H1 (cell line): Measurements from ENCODE around the gene PIK3R1. TPM values are rescaled to one million over a fixed set of nuclear protein-coding genes. Genes with fewer than 3 reads are reported as not detected.

ENCODE experiments used
- CTCF ChIA-PET: fragments of 300-600 bp; sonication (Branson Sonifier 250); formaldehyde crosslinking; loops from one replicate; lab custom pipeline; 2021; ENCODE audit not compliant: partially characterized antibody; lab: Charles Lee
- POLR2A ChIA-PET: fragments of 300-600 bp; sonication (Branson Sonifier 250); formaldehyde crosslinking; loops from one replicate; lab custom pipeline; 2021; ENCODE audit warnings: inconsistent platforms; ENCODE audit not compliant: partially characterized antibody; lab: Charles Lee
- DNase-seq, 2 experiments: peaks; one replicate each; pipeline versions ENCODE4 v3.0.0 to v3.0.0-alpha.2; 2010 to 2022; ENCODE audit warnings: low spot score in 2 of 2, low read depth in 1 of 2, mixed read lengths in 1 of 2
- FAIRE-seq: peaks from 2 replicates; lab custom pipeline; 2011; peaks lifted over from hg19 to GRCh38; lab: Jason Lieb, UNC
- H2AFZ ChIP-seq: 2 replicates; pipeline ENCODE4 v1.8.1; 2012; ENCODE audit warnings: low read length, inconsistent platforms
- H2AK5ac ChIP-seq: 2 replicates; pipeline ENCODE4 v1.6.1; 2013; ENCODE audit warnings: low read depth, low read length
- H2BK120ac ChIP-seq: replicated peaks from 2 replicates; pipeline ENCODE3; 2013; ENCODE audit warnings: low read depth, low read length, inconsistent platforms
- H2BK12ac ChIP-seq: 2 replicates; pipeline ENCODE4 v1.6.1; 2013; ENCODE audit warnings: low read depth, low read length
- H2BK15ac ChIP-seq: 2 replicates; pipeline ENCODE4 v1.6.1; 2013; ENCODE audit warnings: low read length
- H2BK20ac ChIP-seq: 2 replicates; pipeline ENCODE4 v1.6.1; 2013; ENCODE audit warnings: low read length
- H2BK5ac ChIP-seq: 2 replicates; pipeline ENCODE4 v1.6.1; 2013; ENCODE audit warnings: low read depth, low read length
- H3K14ac ChIP-seq: 2 replicates; pipeline ENCODE4 v1.6.1; 2013; ENCODE audit warnings: inconsistent platforms; ENCODE audit not compliant: insufficient read length
- H3K18ac ChIP-seq: 2 replicates; pipeline ENCODE4 v1.6.1; 2013; ENCODE audit warnings: low read length; ENCODE audit errors: extremely low read depth
- H3K23ac ChIP-seq: 2 replicates; pipeline ENCODE4 v1.6.1; 2013; ENCODE audit warnings: inconsistent platforms; ENCODE audit not compliant: insufficient read length
- H3K23me2 ChIP-seq: 2 replicates; pipeline ENCODE4 v1.6.1; 2013; ENCODE audit warnings: low read depth, low read length
- H3K27ac ChIP-seq: 2 replicates; pipeline ENCODE4 v1.6.1; 2011; ENCODE audit warnings: low read depth, low read length, inconsistent platforms
- H3K27me3 ChIP-seq, 4 experiments: replicated peaks in 1 of 4; 1 replicate in 1 of 4; 2 replicates in 3 of 4; pipeline versions ENCODE4 v1.6.1 to v1.8.1; 2011 to 2013; ENCODE audit warnings: low read length in 3 of 4, mild to moderate bottlenecking in 3 of 4, inconsistent platforms in 2 of 4, mixed read lengths in 2 of 4, moderate library complexity in 1 of 4; ENCODE audit not compliant: control insufficient read depth in 3 of 4, insufficient read depth in 3 of 4; ENCODE audit errors: extremely low read depth in 1 of 4
- H3K36me3 ChIP-seq, 4 experiments: 2 replicates each; pipeline versions ENCODE4 v1.6.1 to v1.8.1; 2011 to 2013; ENCODE audit warnings: mild to moderate bottlenecking in 4 of 4, low read length in 3 of 4, moderate library complexity in 2 of 4, control low read depth in 1 of 4, inconsistent platforms in 1 of 4; ENCODE audit not compliant: insufficient read depth in 4 of 4, control insufficient read depth in 2 of 4
- H3K4ac ChIP-seq: replicated peaks from 2 replicates; pipeline ENCODE3; 2013; ENCODE audit warnings: low read length, low read depth, mixed read lengths, inconsistent platforms; ENCODE audit not compliant: insufficient read length
- H3K4me1 ChIP-seq, 4 experiments: replicated peaks in 1 of 4; 1 replicate in 1 of 4; 2 replicates in 3 of 4; pipeline versions ENCODE4 v1.6.1 to v1.8.1; 2011 to 2013; ENCODE audit warnings: low read length in 3 of 4, inconsistent platforms in 2 of 4, mixed read lengths in 1 of 4; ENCODE audit not compliant: insufficient read depth in 4 of 4, control insufficient read depth in 3 of 4
- H3K4me2 ChIP-seq, 2 experiments: 2 replicates each; pipeline versions ENCODE4 v1.6.1 to v1.8.1; 2011 to 2013; ENCODE audit warnings: low read depth in 2 of 2, low read length in 2 of 2, control low read depth in 1 of 2, inconsistent platforms in 1 of 2, mild to moderate bottlenecking in 1 of 2; ENCODE audit not compliant: insufficient read depth in 1 of 2
- H3K4me3 ChIP-seq, 4 experiments: fragments of 200-600, 300-600 bp in 1 of 4; sonication (generic), shearing (Covaris generic), sonication (Bioruptor Twin) in 1 of 4; 2 replicates each; pipeline versions ENCODE4 v1.5.1 to v1.8.1; 2011 to 2016; ENCODE audit warnings: low read length in 4 of 4, low read depth in 3 of 4, control low read depth in 2 of 4, inconsistent platforms in 2 of 4, mild to moderate bottlenecking in 2 of 4, mixed read lengths in 1 of 4, moderate library complexity in 1 of 4; ENCODE audit not compliant: insufficient read depth in 2 of 4; ENCODE audit errors: extremely low read depth in 1 of 4
- H3K56ac ChIP-seq: replicated peaks from 2 replicates; pipeline ENCODE3; 2013; ENCODE audit warnings: low read depth, mild to moderate bottlenecking, mixed read lengths, low read length, inconsistent platforms; ENCODE audit not compliant: insufficient read length
- H3K79me1 ChIP-seq: 2 replicates; pipeline ENCODE4 v1.6.1; 2013; ENCODE audit warnings: low read depth, low read length, control low read depth
- H3K79me2 ChIP-seq, 2 experiments: 2 replicates each; pipeline versions ENCODE4 v1.6.1 to v1.8.1; 2012 to 2013; ENCODE audit warnings: low read length in 2 of 2, mild to moderate bottlenecking in 2 of 2, inconsistent platforms in 1 of 2; ENCODE audit not compliant: insufficient read depth in 2 of 2, control insufficient read depth in 1 of 2
- H3K9ac ChIP-seq, 4 experiments: replicated peaks in 1 of 4; 1 replicate in 1 of 4; 2 replicates in 3 of 4; pipeline versions ENCODE4 v1.6.1 to v1.8.1; 2011 to 2013; ENCODE audit warnings: low read depth in 3 of 4, low read length in 3 of 4, control low read depth in 2 of 4, mild to moderate bottlenecking in 2 of 4, moderate library complexity in 2 of 4, inconsistent platforms in 1 of 4; ENCODE audit errors: extremely low read depth in 1 of 4
- H3K9me3 ChIP-seq, 2 experiments: 2 replicates each; pipeline versions ENCODE4 v1.6.1 to v1.8.1; 2012 to 2013; ENCODE audit warnings: mild to moderate bottlenecking in 2 of 2, moderate library complexity in 2 of 2, control low read depth in 1 of 2, inconsistent platforms in 1 of 2, low read depth in 1 of 2, low read length in 1 of 2, mixed read lengths in 1 of 2; ENCODE audit not compliant: insufficient read depth in 2 of 2
- H4K20me1 ChIP-seq, 2 experiments: replicated peaks in 1 of 2; 2 replicates each; pipeline versions ENCODE3 to v1.8.1; 2011 to 2013; ENCODE audit warnings: inconsistent platforms in 2 of 2, low read length in 2 of 2, mild to moderate bottlenecking in 1 of 2; ENCODE audit not compliant: insufficient read depth in 2 of 2, control insufficient read depth in 1 of 2
- H4K5ac ChIP-seq: 2 replicates; pipeline ENCODE4 v1.6.1; 2013; ENCODE audit warnings: low read length, low read depth, mixed read lengths, inconsistent platforms; ENCODE audit not compliant: insufficient read length
- H4K8ac ChIP-seq: 2 replicates; pipeline ENCODE4 v1.8.0; 2013; ENCODE audit warnings: mild to moderate bottlenecking, moderate library complexity, low read length, inconsistent platforms; ENCODE audit not compliant: insufficient read depth; ENCODE audit errors: extremely low read depth
- H4K91ac ChIP-seq: replicated peaks from 2 replicates; pipeline ENCODE3; 2013; ENCODE audit warnings: low read length, mixed read lengths, inconsistent platforms; ENCODE audit not compliant: insufficient read length
- BCL11A ChIP-seq, 2 experiments: IDR thresholded peaks; one replicate each; pipeline ENCODE4 v1.6.1; 2011; ENCODE audit warnings: low read depth in 2 of 2, low read length in 2 of 2, mild to moderate bottlenecking in 2 of 2
- GABPA ChIP-seq: IDR thresholded peaks from 2 replicates; pipeline ENCODE4 v1.6.1; 2011; ENCODE audit warnings: mild to moderate bottlenecking, low read length, moderate library complexity, borderline replicate concordance; ENCODE audit not compliant: insufficient read depth
- HDAC2 ChIP-seq, 2 experiments: fragments of 300-600 bp in 1 of 2; sonication (generic) in 1 of 2; IDR thresholded peaks; 2 replicates each; pipeline ENCODE4 v1.6.1; 2011 to 2012; ENCODE audit warnings: low read depth in 2 of 2, low read length in 2 of 2, mild to moderate bottlenecking in 2 of 2, moderate library complexity in 2 of 2, borderline replicate concordance in 1 of 2, inconsistent platforms in 1 of 2
- POU5F1 ChIP-seq: IDR thresholded peaks from 2 replicates; pipeline ENCODE4 v1.6.1; 2011; ENCODE audit warnings: low read depth, mild to moderate bottlenecking, low read length, moderate library complexity
- SP4 ChIP-seq: IDR thresholded peaks from 2 replicates; pipeline ENCODE4 v1.6.1; 2012; ENCODE audit warnings: low read length, inconsistent platforms
- TAF1 ChIP-seq: IDR thresholded peaks from 2 replicates; pipeline ENCODE4 v1.6.1; 2011; ENCODE audit warnings: mild to moderate bottlenecking, low read depth, low read length
- WGBS, 2 experiments: shearing (Covaris generic) in 1 of 2; methylation state at CpG; one replicate each; pipeline versions ENCODE4 v1.1.6 to v1.1.7; 2013 to 2015; ENCODE audit warnings: low lambda C conversion rate in 2 of 2, mixed read lengths in 2 of 2, inconsistent platforms in 1 of 2, low coverage in 1 of 2, missing lambda C conversion rate in 1 of 2; ENCODE audit not compliant: insufficient replicate concordance in 2 of 2, insufficient coverage in 1 of 2, insufficient read length in 1 of 2; ENCODE audit errors: extremely low coverage in 1 of 2, missing lambda C conversion rate in 1 of 2; 5-methylcytosine and 5-hydroxymethylcytosine counted together
- polyA plus RNA-seq, 7 experiments: library from polyadenylated mRNA; depleted of rRNA in 3 of 7; stranded (reverse) in 5 of 7; unstranded in 2 of 7; fragments of >200 nt in 5 of 7; fragments of 200-250 nt in 2 of 7; gene quantifications; 1 replicate in 5 of 7; 2 replicates in 1 of 7; 4 replicates in 1 of 7; pipeline versions ENCODE4 v1.2.1 to v1.2.3, GENCODE V29; 2011 to 2013; ENCODE audit warnings: missing spikeins in 2 of 7, mixed read lengths in 2 of 7
- total RNA-seq: library from RNA; stranded (reverse); fragmentation: NEBNext Ultra II Directional; extraction: Animal tissue kit (Norgen Biotek cat#: 25700); gene quantifications from 2 replicates; pipeline ENCODE4 v1.2.1, GENCODE V29; 2021

The PIK3R1 gene
- total and polyA plus RNA-seq, 2 of the 8 experiments (the other 6 are each of a cell fraction or from before 2014, with no cell fraction given), result 2.3 to 13.7 TPM

GRCh38 chr5:68299575-68299974, 84.0 kb downstream of the PIK3R1 start:
- Histone ChIP-seq H2BK15ac (no peak overlapping the region), H3K23me2 (no peaks in the 10 kb centered on the region), H4K20me1 (no peaks in the 10 kb centered on the region), H3K27ac (no peak overlapping the region), H3K9me3 (no peaks in the 10 kb centered on the region), H2AFZ (no peak overlapping the region), H4K5ac (no peak overlapping the region), H4K91ac (no peak overlapping the region), H4K8ac (no peak overlapping the region), H3K27me3 (no peaks in the 10 kb centered on the region), H3K56ac (no peak overlapping the region), H3K4me1 (no peaks in the 10 kb centered on the region), H3K79me1 (no peaks in the 10 kb centered on the region), H3K9ac (no peak overlapping the region), H3K4me2 (no peak overlapping the region), H3K14ac (no peak overlapping the region), H2BK12ac (no peak overlapping the region), H2BK20ac (no peak overlapping the region), H2BK5ac (no peak overlapping the region), H3K79me2 (no peaks in the 10 kb centered on the region), H2BK120ac (no peak overlapping the region), H3K4me3 (no peak overlapping the region), H2AK5ac (no peak overlapping the region), H3K36me3 (peaks cover 2 to 26% (median 20%) of the 10 kb centered on the region in 4 experiments; a peak in 6 of 8 replicates), H3K23ac (no peak overlapping the region), H3K4ac (no peak overlapping the region), H3K18ac (no peak overlapping the region)
- POLR2A ChIA-PET, result interaction anchor here (0.6 kb wide), 1 partner anchor 1118 kb away, joined by 3 read pairs; no protein-coding TSS in a partner anchor
- CTCF ChIA-PET, result interaction anchor here (2.2 kb wide), 1 partner anchor 13 kb away, joined by 14 read pairs; no protein-coding TSS in a partner anchor
- TF ChIP-seq HDAC2 (IDR thresholded peaks at IDR 0.05; ENCODE audit: borderline replicate concordance in 1 of 2, low read depth in 2 of 2, low read length in 2 of 2) (no peak), POU5F1 (no peak), TAF1 (no peak), GABPA (no peak), BCL11A (IDR thresholded peaks at IDR 0.05; ENCODE audit: low read depth in 2 of 2, low read length in 2 of 2) (no peak), SP4 (no peak)
- FAIRE-seq (no peak), DNase-seq (no peak)
- 100% methylated on average over 3 of the region's 3 CpGs; no CpG with 5 or more reads in 1 of the 2 experiments for WGBS, 2 experiments
